ENCODE measurements around the gene TAPT1. TPM values are rescaled to one million over a fixed set of nuclear protein-coding genes. Genes with fewer than 3 reads are reported as not detected.

The TAPT1 gene
- total RNA-seq, 1 experiment from 2014 or later, result 11.1 TPM

GRCh38 chr4:16257611-16258010 is 31.3 kb upstream of the TAPT1 start:
- H4K8ac ChIP-seq (replicated peaks; ENCODE audit: insufficient read length, low read depth, low read length), result no peak overlapping the region
- H4K91ac ChIP-seq (ENCODE audit: insufficient read length, low read depth, low read length), result no peak overlapping the region
- no CpG with 5 or more reads among the region's 2 CpGs for WGBS (ENCODE audit: extremely low coverage, insufficient read length, low lambda C conversion rate)
- H3K9ac ChIP-seq (ENCODE audit: extremely low read depth, insufficient read length, low read length), result no peak overlapping the region
- no peaks in the 10 kb centered on the region for H3K4me1 ChIP-seq (ENCODE audit: insufficient read depth, low read length)
- H3K79me1 ChIP-seq (ENCODE audit: insufficient read depth, low read depth, low read length, poor library complexity, severe bottlenecking), result no peaks in the 10 kb centered on the region
- no peak overlapping the region for H2AFZ ChIP-seq (ENCODE audit: low read length)
- H3K79me2 ChIP-seq (ENCODE audit: insufficient read depth, low read length), result no peaks in the 10 kb centered on the region
- H3K27ac ChIP-seq (ENCODE audit: insufficient read length, low read depth, low read length), result no peak overlapping the region
- H4K20me1 ChIP-seq (ENCODE audit: control insufficient read depth, insufficient read depth, insufficient read length), result no peaks in the 10 kb centered on the region
- DNase-seq, result no peak
- no peak overlapping the region for H2AK5ac ChIP-seq (ENCODE audit: insufficient read length, low read length)
- TF ChIP-seq CTCF (conservative IDR thresholded peaks at IDR 0.05), result no peak
- H2BK120ac ChIP-seq (ENCODE audit: low read depth, low read length, poor library complexity, severe bottlenecking), result no peak overlapping the region
- H3K9me3 Mint-ChIP-seq, result no peaks in the 10 kb centered on the region
- no peaks in the 10 kb centered on the region for H3K23me2 ChIP-seq (ENCODE audit: insufficient read length, low read depth, low read length, poor library complexity, severe bottlenecking)
- H3K14ac ChIP-seq (ENCODE audit: insufficient read depth, low read length), result no peak overlapping the region
- no peak overlapping the region for H3K4me2 ChIP-seq (ENCODE audit: insufficient read depth, insufficient read length, low read length)
- no peak overlapping the region for H3T11ph ChIP-seq (ENCODE audit: low read length)
- H3K23ac ChIP-seq (ENCODE audit: insufficient read length, low read depth, low read length), result no peak overlapping the region
- no peaks in the 10 kb centered on the region for H3K27me3 Mint-ChIP-seq (ENCODE audit: low read depth)
- no peak overlapping the region for H4K5ac ChIP-seq (ENCODE audit: insufficient read length, low read depth, low read length)
- no peaks in the 10 kb centered on the region for H3K4me1 Mint-ChIP-seq
- no peak overlapping the region for H2BK20ac ChIP-seq (ENCODE audit: low read depth, low read length, poor library complexity, severe bottlenecking)
- no peaks in the 10 kb centered on the region for H3K9me3 ChIP-seq (ENCODE audit: control insufficient read depth, low read depth, low read length)
- no peaks in the 10 kb centered on the region for H3K27me3 ChIP-seq (ENCODE audit: insufficient read depth, low read length)
- H2BK15ac ChIP-seq (ENCODE audit: low read depth, low read length), result no peak overlapping the region
- no peak overlapping the region for H2BK12ac ChIP-seq (ENCODE audit: insufficient read length, low read depth, low read length)
- no peak overlapping the region for H3K18ac ChIP-seq (ENCODE audit: insufficient read length, low read depth, low read length)
- H3K36me3 Mint-ChIP-seq (ENCODE audit: insufficient read depth in 1 of 3, low read depth in 3 of 3), result peaks cover 8 to 18% (median 16%) of the 10 kb centered on the region in 3 experiments
- H2BK5ac ChIP-seq (ENCODE audit: insufficient read length, low read length), result no peak overlapping the region
- H3K56ac ChIP-seq (ENCODE audit: insufficient read length, low read depth, low read length), result no peak overlapping the region
- no peak overlapping the region for H3K4ac ChIP-seq (ENCODE audit: low read depth, low read length)
- no peak overlapping the region for H3K27ac Mint-ChIP-seq
- H3K4me3 Mint-ChIP-seq, result no peak overlapping the region
